ENCODE data around the gene SCGB3A2.
A peak's percentile ranks its signal among the peaks of the same experiment; 100 is the strongest.
"Not testable (repeated sequence)": the region's sequence is repeated elsewhere in the genome, so short reads cannot be mapped to it uniquely, and the experiment has no call there.

DNA sequence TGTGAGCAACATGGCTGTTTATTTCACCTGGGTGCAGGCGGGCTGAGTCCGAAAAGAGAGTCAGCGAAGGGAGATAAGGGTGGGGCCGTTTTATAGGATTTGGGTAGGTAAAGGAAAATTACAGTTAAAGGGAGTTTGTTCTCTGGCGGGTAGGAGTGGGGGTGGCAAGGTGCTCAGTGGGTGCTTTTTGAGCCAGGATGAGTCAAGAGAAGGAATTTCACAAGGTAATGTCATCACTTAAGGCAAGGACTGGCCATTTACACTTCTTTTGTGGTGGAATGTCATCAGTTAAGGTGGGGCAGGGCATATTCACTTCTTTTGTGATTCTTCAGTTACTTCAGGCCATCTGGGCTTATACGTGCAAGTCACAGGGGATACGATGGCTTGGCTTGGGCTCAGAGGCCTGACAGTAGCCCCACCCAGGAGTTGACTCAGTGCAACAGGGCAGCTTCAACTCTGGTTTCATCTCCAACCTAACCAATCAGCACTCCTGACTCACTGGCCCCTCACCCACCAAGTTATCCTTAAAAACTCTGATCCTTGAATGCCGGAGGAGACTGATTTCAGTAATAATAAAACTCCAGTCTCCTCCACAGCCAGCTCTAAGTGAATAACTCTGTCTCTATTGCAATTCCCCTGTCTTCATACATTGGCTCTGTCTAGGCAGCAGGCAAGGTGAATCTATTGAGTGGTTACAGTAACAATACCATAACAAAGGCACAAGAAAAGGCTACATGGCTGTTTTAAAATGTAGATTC lies 4.2 kb upstream of the SCGB3A2 start:
- not testable (repeated sequence) for TF ChIP-seq SRF (IDR thresholded peaks at IDR 0.05; ENCODE audit: low read depth, low read length); RXRA (IDR thresholded peaks at IDR 0.05; ENCODE audit: insufficient read depth, low read depth, low read length); EZH2 (IDR thresholded peaks at IDR 0.05; ENCODE audit: low read depth, low read length, severe bottlenecking); EP300 (IDR thresholded peaks at IDR 0.05; ENCODE audit: borderline replicate concordance in 1 of 2, low read depth in 2 of 2, low read length in 2 of 2)
- TF ChIP-seq, protein P1, sequence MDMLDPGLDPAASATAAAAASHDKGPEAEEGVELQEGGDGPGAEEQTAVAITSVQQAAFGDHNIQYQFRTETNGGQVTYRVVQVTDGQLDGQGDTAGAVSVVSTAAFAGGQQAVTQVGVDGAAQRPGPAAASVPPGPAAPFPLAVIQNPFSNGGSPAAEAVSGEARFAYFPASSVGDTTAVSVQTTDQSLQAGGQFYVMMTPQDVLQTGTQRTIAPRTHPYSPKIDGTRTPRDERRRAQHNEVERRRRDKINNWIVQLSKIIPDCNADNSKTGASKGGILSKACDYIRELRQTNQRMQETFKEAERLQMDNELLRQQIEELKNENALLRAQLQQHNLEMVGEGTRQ (IDR thresholded peaks at IDR 0.05; ENCODE audit: low read length), result not testable (repeated sequence)
- TF ChIP-seq, protein P2, sequence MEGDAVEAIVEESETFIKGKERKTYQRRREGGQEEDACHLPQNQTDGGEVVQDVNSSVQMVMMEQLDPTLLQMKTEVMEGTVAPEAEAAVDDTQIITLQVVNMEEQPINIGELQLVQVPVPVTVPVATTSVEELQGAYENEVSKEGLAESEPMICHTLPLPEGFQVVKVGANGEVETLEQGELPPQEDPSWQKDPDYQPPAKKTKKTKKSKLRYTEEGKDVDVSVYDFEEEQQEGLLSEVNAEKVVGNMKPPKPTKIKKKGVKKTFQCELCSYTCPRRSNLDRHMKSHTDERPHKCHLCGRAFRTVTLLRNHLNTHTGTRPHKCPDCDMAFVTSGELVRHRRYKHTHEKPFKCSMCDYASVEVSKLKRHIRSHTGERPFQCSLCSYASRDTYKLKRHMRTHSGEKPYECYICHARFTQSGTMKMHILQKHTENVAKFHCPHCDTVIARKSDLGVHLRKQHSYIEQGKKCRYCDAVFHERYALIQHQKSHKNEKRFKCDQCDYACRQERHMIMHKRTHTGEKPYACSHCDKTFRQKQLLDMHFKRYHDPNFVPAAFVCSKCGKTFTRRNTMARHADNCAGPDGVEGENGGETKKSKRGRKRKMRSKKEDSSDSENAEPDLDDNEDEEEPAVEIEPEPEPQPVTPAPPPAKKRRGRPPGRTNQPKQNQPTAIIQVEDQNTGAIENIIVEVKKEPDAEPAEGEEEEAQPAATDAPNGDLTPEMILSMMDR (IDR thresholded peaks at IDR 0.05; ENCODE audit: control extremely low read depth in 1 of 3, insufficient read depth in 1 of 3, low read depth in 1 of 3, low read length in 3 of 3), result not testable (repeated sequence)
- TF ChIP-seq POLR2AphosphoS5 (IDR thresholded peaks at IDR 0.05; ENCODE audit: low read depth, low read length), result peak; percentile 67; the same call in 1 of the 2 replicates
- 0 out of 2 replicates have a peak, but pooled peaks have one; percentile 31 for TF ChIP-seq SP1 (IDR thresholded peaks at IDR 0.05; ENCODE audit: low read depth, low read length)
